ENCODE results near the gene CENPP.

CENPP gene

DNA sequence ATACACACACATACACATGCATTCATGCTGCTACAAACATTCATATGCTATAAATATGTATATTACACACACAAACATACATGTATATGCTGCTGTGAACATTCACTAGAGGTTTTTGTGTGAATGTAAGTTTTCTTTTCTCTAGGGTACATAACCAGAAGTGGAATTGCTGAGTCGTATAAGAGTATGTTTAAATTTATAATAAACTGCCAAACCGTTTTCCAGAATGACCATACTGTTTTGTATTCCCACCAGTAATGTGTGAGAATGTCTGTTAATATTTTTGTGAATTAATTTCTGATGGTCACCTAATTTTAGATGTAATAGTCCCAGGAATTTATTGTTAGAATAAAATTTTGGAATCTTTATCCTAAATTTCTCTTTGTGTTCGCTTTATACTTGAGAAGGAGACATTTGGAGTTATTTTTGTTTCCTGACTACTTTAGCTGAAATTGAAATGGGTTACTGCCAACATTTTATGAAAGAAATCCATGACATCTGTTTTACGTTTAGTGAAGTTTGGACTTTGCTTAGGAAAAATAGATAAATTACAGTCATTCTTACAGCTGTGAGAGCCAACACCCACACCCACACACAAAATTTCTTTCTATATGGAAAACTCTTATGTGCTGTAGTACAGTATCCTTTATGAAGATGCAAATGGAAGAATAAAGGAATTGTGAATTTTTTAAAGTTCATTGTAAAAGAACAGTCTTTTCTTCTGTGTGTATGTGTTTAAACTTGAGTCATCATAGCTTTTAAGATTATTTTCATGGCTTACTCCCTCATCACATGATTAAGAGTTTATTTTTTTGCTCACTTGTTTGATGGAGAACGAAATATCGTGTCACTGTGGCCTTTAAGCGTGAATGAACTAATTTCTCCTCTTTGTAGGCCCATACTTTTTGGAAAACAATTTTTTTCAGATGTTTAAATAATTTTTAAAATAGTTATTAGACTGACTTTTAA lies 24.3 kb downstream of the CENPP start:
- H3K4me3 ChIP-seq (ENCODE audit: low read depth, low read length), result no peak overlapping the region
- DNase-seq (ENCODE audit: low read depth), result peak; percentile 43
- TF ChIP-seq, protein P1, sequence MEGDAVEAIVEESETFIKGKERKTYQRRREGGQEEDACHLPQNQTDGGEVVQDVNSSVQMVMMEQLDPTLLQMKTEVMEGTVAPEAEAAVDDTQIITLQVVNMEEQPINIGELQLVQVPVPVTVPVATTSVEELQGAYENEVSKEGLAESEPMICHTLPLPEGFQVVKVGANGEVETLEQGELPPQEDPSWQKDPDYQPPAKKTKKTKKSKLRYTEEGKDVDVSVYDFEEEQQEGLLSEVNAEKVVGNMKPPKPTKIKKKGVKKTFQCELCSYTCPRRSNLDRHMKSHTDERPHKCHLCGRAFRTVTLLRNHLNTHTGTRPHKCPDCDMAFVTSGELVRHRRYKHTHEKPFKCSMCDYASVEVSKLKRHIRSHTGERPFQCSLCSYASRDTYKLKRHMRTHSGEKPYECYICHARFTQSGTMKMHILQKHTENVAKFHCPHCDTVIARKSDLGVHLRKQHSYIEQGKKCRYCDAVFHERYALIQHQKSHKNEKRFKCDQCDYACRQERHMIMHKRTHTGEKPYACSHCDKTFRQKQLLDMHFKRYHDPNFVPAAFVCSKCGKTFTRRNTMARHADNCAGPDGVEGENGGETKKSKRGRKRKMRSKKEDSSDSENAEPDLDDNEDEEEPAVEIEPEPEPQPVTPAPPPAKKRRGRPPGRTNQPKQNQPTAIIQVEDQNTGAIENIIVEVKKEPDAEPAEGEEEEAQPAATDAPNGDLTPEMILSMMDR (conservative IDR thresholded peaks at IDR 0.05; ENCODE audit: low read depth, low read length), result no peak

DNA sequence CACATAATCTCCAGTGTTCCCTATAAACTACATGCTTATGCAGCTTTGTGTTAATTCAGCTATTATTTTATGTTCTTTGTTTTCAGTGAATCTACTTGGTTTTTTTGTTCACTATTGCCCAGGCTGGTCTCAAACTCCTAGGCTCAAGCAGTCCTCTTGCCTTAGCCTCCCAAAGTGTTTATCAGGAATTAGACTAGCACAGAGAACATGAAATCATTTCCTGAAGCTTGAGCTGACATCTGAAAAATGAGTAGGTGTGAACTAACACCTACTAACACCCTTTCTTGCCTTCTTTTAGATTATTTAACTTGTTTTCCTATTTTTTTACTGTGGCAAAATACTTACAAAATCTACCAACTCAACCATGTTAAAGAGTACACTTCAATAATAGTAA lies 25.0 kb downstream of the CENPP start:
- DNase-seq (ENCODE audit: low read depth), result peak; percentile 4
- TF ChIP-seq, protein P1 (conservative IDR thresholded peaks at IDR 0.05; ENCODE audit: low read depth, low read length), result no peak

DNA sequence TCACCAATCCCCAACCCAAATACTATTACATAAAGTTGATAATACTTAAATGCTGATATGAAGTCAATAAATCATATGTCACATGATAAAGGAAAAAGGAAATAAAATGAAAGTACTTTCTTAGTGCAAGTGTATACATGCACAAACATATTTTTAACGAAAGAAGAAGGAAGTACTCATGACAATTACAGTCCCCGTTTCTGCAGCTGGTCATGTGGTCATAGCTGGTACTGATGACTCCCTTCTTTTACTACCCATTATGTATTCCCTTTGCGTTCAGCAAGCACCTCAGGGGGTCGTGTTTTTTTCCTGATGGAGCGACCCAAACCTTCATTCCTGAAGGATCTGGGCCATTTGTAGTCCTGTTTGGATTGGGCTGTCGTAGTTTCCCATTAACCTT lies 27.3 kb downstream of the CENPP start:
- TF ChIP-seq, protein P1 (conservative IDR thresholded peaks at IDR 0.05; ENCODE audit: low read depth, low read length), result no peak
- H3K4me3 ChIP-seq (ENCODE audit: low read depth, low read length), result no peak overlapping the region
- DNase-seq (ENCODE audit: low read depth), result no peak

More for the DNA sequence above, 25.0 kb downstream of the CENPP start:
- no peak overlapping the region for H3K4me3 ChIP-seq (ENCODE audit: low read depth, low read length)

DNA sequence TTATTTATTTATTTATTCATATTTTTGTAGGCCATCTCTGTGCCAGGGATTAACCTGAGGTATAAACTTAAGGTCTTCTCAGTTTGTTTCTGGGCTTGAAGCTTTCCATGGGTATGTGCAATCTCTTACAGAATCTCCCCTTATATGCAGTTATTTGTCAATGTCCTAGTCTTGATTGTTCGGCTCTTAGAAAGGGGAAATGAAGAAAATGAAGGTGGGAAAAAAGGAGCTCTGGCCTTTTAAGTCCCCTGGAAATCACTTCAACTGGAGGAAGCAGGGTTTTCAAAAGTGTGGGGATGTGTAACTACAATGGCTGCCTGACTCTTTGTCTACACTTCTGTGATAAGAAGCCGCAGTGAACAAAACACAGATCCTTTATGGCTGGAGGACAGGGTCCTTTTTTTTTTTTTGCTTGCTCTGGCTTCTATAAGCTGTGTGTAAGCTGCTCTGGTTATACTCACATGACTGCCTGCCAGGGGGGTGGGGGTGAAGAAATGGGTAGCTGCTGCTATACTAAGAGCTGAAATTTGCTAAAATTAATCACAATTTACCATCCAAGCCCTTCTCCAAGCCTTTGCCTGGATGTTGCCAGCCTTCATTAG lies 33.7 kb downstream of the CENPP start:
- no peak overlapping the region for H3K4me3 ChIP-seq (ENCODE audit: low read depth, low read length)
- TF ChIP-seq, protein P1 (conservative IDR thresholded peaks at IDR 0.05; ENCODE audit: low read depth, low read length), result no peak
- no peak for DNase-seq (ENCODE audit: low read depth)

DNA sequence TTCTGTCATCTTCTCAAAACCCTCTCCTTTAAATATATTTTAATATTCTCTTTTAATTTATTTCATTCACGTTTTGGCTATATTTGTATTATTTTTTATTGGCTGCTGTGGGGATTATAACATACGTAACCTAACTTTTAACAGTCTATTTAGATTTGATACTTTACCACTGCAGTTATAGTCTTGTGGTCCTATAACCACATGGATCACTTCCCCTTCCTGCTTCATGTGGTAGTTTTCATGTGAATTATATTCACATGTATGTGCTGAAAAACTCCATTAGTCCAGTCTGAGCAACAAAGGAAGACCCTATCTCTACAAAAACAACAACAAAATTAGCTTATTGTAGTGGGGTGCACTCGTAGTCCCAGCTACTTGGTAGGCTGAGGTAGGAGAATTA lies 34.3 kb downstream of the CENPP start:
- no peak overlapping the region for H3K4me3 ChIP-seq (ENCODE audit: low read depth, low read length)
- no peak for DNase-seq (ENCODE audit: low read depth)
- TF ChIP-seq, protein P1 (conservative IDR thresholded peaks at IDR 0.05; ENCODE audit: low read depth, low read length), result no peak

DNA sequence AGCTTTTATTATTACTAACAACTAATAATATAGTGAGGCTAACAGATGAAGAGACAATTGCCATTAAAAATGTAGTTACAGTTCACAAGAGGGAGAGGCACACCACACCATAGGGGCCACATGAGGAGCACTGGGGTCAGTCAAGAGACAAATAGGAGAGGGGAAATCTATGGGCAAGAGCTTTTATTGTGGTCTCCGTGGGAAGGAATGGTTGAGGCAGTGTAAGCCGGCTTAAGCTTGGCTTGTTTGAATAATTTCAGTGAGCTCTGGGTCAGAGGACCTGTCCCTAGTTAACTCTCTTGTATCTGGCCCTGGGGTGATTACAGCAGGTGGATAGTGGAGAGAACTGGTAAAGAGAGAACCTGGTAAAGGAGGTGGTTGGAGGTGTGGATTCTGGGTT lies 43.3 kb downstream of the CENPP start:
- no peak overlapping the region for H3K4me3 ChIP-seq (ENCODE audit: low read depth, low read length)
- no peak for DNase-seq (ENCODE audit: low read depth)
- TF ChIP-seq, protein P1 (conservative IDR thresholded peaks at IDR 0.05; ENCODE audit: low read depth, low read length), result no peak
